ENCODE data around the gene AKT1. TPM values are rescaled to one million over a fixed set of nuclear protein-coding genes. Genes with fewer than 3 reads are reported as not detected.

The AKT1 gene
- total and polyA plus RNA-seq, 12 donors, result 95.7 to 152 (median 137) TPM

DNA sequence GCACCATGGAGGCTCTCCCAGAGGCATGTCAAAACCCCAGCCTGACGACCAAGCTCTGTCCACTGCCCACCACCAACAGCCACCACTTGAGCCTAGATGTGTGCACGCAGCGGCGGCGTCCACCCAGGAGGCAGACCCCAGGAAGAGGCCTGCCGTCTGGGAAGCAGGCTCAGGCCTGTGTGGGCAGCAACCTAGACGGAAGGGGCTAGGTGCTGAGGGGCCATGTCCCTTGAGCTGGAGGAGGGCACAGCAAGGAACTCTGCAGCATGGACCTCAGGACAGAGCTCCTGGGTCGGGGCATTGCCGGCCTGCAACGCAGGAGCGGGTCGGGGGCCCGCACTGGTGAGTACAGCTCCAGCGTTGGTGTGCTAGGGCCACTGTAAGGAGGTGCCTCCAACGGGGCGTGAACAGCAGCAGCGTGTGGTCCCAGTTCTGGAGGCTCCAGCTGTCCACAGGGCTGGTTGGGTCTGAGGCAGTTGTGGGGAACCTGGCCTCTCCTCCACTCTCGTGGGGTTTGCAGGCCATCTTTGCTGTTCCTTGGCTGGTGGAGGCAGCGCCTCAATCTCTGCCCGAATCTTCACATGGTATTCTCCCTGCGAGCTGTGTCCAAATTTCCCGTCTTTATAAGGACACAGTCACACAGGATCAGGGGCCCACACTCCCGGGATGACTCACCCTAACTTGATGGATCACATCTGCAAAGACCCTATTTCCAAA, 25.8 kb upstream of the AKT1 start:
- 81 to 86% methylated on average over 23 of the region's 23 CpGs for WGBS, 2 donors
- DNase-seq, result peak in 1 of 2 donors; percentile 2
- intact Hi-C loops (cut with DNase I), result loop anchor here in 1 of 10 donors (2.0 to 5.0 kb wide), 2 partner anchors 34 to 53 kb away; no protein-coding TSS in a partner anchor
- Histone ChIP-seq H3K36me3 (no peaks in the 10 kb centered on the region), H3K4me3 (no peak overlapping the region), H3K27ac (no peak overlapping the region), H3K4me1 (peaks cover 0 to 31% (median 21%) of the 10 kb centered on the region in 9 donors), H3K9me3 (peaks cover 0 to 7% (median 0%) of the 10 kb centered on the region in 11 donors), H3K27me3 (peaks cover 0 to 15% (median 0%) of the 10 kb centered on the region in 7 donors)
- TF ChIP-seq, protein P1, sequence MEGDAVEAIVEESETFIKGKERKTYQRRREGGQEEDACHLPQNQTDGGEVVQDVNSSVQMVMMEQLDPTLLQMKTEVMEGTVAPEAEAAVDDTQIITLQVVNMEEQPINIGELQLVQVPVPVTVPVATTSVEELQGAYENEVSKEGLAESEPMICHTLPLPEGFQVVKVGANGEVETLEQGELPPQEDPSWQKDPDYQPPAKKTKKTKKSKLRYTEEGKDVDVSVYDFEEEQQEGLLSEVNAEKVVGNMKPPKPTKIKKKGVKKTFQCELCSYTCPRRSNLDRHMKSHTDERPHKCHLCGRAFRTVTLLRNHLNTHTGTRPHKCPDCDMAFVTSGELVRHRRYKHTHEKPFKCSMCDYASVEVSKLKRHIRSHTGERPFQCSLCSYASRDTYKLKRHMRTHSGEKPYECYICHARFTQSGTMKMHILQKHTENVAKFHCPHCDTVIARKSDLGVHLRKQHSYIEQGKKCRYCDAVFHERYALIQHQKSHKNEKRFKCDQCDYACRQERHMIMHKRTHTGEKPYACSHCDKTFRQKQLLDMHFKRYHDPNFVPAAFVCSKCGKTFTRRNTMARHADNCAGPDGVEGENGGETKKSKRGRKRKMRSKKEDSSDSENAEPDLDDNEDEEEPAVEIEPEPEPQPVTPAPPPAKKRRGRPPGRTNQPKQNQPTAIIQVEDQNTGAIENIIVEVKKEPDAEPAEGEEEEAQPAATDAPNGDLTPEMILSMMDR (IDR thresholded peaks at IDR 0.05), result no peak
- ATAC-seq, result no peak

DNA sequence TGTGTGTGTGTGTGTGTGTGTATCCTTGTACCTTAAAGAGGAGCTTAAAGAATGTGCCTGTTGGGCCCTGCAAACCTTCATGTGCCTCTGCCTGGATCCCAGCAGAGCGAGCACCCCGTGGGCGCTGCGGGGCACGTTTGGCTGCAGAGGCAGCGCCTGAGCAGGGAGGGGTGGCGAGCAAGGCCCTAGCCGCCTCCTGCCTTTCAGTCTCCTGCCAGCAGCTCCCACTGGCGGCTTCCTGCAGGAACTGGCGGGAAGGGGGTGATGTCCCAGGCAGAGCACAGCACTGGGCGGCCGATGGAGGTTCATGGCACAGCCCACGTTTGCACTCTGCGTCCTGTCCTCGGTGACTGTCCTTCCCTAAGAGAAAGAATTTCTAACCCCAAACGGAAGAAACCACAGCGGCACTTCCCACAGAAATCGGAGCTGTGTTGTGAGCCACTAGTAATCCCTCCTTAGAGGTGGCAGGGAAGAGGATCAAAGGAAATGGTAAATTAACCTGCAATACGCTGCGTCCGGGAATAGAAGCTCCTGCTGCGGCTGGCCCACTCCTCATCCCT, 25.2 kb upstream of the AKT1 start:
- Histone ChIP-seq H3K36me3 (no peaks in the 10 kb centered on the region), H3K4me3 (no peak overlapping the region), H3K27ac (no peak overlapping the region), H3K4me1 (peaks cover 0 to 27% (median 19%) of the 10 kb centered on the region in 9 donors), H3K27me3 (peaks cover 0 to 10% (median 0%) of the 10 kb centered on the region in 7 donors), H3K9me3 (peaks cover 0 to 7% (median 0%) of the 10 kb centered on the region in 11 donors)
- TF ChIP-seq, protein P1 (IDR thresholded peaks at IDR 0.05), result peak; percentile 19 to 67 (median 51)
- DNase-seq (peak in 1 of 2 donors; percentile 44), ATAC-seq (peak in 6 of 8 donors; percentile 16 to 60 (median 44))
- intact Hi-C loops (cut with DNase I), result loop anchor here in 1 of 10 donors (2.0 to 5.0 kb wide), 2 partner anchors 33 to 52 kb away; no protein-coding TSS in a partner anchor
- WGBS, 2 donors, result 15 to 24% methylated on average over 22 of the region's 22 CpGs

DNA sequence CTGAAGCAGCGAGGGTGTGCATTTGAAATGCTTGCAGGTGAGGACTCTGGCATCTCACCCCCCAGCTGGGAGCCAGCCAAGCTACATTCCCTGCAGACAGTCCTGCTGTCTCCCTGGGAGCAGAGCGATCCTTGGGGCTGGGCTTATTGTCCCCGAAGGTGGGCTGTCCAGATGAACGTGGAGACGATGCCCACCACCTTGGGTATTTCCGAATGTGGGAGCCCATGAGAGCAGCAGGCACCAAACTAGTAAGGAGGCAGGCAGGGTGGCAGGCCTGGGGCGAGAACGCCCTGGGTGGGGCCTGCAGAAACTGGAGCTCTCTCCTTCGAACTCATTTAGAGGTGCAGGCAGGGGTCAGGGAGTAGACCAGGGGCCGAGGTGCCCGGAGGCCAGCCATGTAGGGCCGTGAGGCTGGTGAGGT, 23.8 kb upstream of the AKT1 start:
- H3K27ac ChIP-seq, result no peak overlapping the region
- no peak for ATAC-seq
- WGBS, 2 donors, result 87 to 91% methylated on average over 12 of the region's 12 CpGs
- H3K36me3 ChIP-seq, result no peaks in the 10 kb centered on the region
- peaks cover 0 to 33% (median 23%) of the 10 kb centered on the region in 9 donors for H3K4me1 ChIP-seq
- TF ChIP-seq, protein P1 (IDR thresholded peaks at IDR 0.05), result no peak
- intact Hi-C loops (cut with DNase I), result loop anchor here in 1 of 10 donors (2.0 kb wide), 1 partner anchor 65 kb away; no protein-coding TSS in a partner anchor
- DNase-seq, result no peak
- no peak overlapping the region for H3K4me3 ChIP-seq
- no peaks in the 10 kb centered on the region for H3K27me3 ChIP-seq
- H3K9me3 ChIP-seq, result peaks cover 0 to 7% (median 0%) of the 10 kb centered on the region in 11 donors

DNA sequence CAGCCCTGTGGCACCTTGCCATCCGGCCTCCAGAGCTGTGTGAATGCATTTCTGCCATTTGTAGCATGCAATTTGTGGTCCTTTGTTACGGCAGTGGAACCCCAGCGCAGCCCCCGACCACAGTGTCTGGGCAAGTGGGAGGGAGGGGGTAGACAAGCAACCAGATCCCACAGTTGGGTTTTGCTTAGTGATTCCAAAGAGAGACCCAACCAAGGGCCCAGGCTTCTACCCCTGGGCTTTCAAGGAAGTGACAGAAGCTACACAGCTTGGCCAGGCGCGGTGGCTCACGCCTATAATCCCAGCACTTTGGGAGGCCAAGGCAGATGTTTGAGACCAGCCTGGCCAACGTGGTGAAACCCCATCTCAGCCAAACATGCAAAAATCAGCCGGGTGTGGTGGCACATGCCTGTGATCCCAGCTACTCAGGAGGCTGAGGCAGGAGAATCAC, 23.2 kb upstream of the AKT1 start:
- Histone ChIP-seq H3K9me3 (peaks cover 0 to 7% (median 0%) of the 10 kb centered on the region in 11 donors), H3K27ac (no peak overlapping the region), H3K36me3 (peaks cover 0 to 2% (median 0%) of the 10 kb centered on the region in 9 donors), H3K4me1 (peaks cover 0 to 39% (median 29%) of the 10 kb centered on the region in 9 donors), H3K4me3 (no peak overlapping the region), H3K27me3 (no peaks in the 10 kb centered on the region)
- intact Hi-C loops (cut with DNase I), result loop anchor here in 1 of 10 donors (2.0 kb wide), 1 partner anchor 64 kb away; no protein-coding TSS in a partner anchor
- DNase-seq (no peak), ATAC-seq (no peak)
- TF ChIP-seq, protein P1 (IDR thresholded peaks at IDR 0.05), result no peak
- 92 to 96% methylated on average over 9 of the region's 9 CpGs for WGBS, 2 donors

All from heart right ventricle (tissue), 16 donors.